GM18870 (cell line): ENCODE measurements around the gene GOLGA8M.
"Not testable (repeated sequence)": the region's sequence is repeated elsewhere in the genome, so short reads cannot be mapped to it uniquely, and the experiment has no call there.

Source experiments
- ATAC-seq: cut with Tn5 transposase; IDR thresholded peaks from one replicate; pipeline ENCODE4 v1.9.1; 2021; ENCODE audit warnings: moderate library complexity; ENCODE audit not compliant: unreplicated experiment

The GOLGA8M gene

GRCh38 chr15:28664575-28664974 lies 47.6 kb downstream of the GOLGA8M start:
- ATAC-seq = not testable (repeated sequence)

- ATAC-seq = not testable (repeated sequence)
Observed at GRCh38 chr15:28663717-28664116, 48.5 kb downstream of the GOLGA8M start.

- ATAC-seq = not testable (repeated sequence)
Observed at GRCh38 chr15:28660750-28661149, 51.5 kb downstream of the GOLGA8M start.

GRCh38 chr15:28656018-28656360 lies 56.2 kb downstream of the GOLGA8M start:
- not testable (repeated sequence) for ATAC-seq

GRCh38 chr15:28655329-28656017 lies 56.7 kb downstream of the GOLGA8M start:
- ATAC-seq = not testable (repeated sequence)

GRCh38 chr15:28654194-28654593 lies 58.0 kb downstream of the GOLGA8M start:
- ATAC-seq = not testable (repeated sequence)

- not testable (repeated sequence) for ATAC-seq
Observed at GRCh38 chr15:28652538-28652937, 59.7 kb downstream of the GOLGA8M start.
